Inflammatory macrophage treated with lipopolysaccharide for 1 hour (primary cell): Measurements from ENCODE around the gene LAPTM4A.
A peak's percentile ranks its signal among the peaks of the same experiment; 100 is the strongest.

Experiments
- DNase-seq, 2 donors: peaks; one replicate each; pipeline ENCODE4 v3.0.0-alpha.2; 2020 to 2022

The LAPTM4A gene

DNA sequence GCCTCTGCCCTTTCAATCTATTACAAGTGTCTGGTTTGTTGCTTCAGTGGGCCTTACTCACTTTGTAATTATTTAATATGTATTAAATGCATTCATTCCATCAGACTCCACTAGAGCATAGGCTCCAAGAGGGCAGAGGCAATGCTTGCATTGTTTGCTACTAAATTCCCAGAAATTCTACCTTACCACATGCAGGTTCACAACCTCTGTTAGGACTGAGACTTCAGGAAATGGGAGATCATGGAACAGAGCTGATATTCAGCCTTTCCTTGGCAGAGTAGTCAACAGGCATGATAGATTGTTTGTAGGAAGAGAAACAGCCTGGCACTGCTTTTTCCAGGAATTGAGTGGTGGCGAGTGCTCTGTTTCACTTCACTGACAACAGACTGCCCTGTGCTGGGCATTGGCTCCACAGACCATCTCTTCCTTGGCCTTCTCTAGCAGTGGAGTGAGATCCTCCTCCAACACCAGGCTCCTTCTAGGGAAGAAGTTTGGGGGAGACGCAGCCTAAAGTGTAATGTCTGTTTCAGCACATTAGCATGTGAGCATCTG lies 32.8 kb downstream of the LAPTM4A start:
- no peak for DNase-seq

GRCh38 chr2:20016346-20016745 lies 35.1 kb downstream of the LAPTM4A start:
- DNase-seq, result no peak

DNA sequence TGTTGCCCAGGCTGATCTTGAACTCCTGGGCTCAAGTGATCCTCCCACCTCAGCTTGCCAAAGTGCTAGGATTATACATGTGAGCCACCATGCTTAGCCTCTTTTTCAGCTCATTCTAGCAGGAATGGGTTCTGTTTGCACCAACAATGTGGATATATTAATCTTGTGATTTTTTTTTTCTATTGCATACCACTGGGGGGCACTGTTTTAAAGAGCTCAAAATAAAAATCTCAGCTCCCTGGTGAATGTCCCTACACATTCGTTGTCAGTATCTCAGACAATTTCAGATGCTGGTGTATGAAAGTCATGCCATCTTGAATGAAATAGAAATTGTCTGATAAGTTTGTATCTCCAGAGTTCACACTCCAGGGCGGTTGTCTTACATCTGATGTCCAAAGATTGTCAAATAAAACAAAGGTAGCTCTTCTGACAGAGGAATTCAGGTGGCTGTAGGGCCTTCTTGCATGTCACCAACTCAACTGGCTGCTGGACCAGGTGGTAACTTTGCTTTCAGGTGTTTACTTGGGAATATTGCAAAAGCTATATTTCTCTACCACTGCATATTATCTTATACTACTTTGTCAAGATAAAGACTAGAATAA lies 35.8 kb downstream of the LAPTM4A start:
- peak; percentile 19 to 46 for DNase-seq

DNA sequence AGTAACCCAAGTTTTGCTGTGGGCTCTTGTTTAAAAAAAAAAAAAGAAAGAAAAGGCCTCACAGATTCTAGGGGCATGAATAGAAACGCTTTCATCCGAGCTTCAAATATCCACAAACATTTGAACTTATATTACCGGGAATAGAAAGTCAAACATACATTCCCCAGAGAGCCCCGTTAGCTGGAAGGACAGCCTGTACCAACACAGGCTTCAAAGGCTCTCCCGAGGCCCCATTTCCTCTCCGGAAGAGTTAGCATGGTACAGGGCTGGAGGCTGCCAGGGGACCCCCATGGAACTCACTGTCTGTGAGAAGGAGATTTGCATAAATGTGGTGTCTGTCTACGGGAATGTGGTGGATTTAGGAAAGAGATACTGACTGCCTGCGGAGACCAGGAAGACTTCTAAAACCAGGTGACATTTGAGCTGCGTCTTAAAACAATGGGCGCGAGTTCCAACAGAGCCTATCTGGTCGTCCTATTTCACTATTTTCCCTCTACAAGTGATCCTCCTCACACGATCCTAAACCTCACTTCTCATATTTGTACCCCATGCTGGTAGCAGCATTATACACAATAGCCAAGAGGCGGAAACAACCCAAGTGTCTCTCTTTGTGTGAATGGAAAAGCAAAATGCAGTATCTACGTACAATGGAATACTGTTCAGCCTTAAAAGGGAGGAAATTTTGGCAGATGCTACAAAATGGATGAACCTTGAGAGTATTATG lies 38.1 kb downstream of the LAPTM4A start:
- no peak for DNase-seq

DNA sequence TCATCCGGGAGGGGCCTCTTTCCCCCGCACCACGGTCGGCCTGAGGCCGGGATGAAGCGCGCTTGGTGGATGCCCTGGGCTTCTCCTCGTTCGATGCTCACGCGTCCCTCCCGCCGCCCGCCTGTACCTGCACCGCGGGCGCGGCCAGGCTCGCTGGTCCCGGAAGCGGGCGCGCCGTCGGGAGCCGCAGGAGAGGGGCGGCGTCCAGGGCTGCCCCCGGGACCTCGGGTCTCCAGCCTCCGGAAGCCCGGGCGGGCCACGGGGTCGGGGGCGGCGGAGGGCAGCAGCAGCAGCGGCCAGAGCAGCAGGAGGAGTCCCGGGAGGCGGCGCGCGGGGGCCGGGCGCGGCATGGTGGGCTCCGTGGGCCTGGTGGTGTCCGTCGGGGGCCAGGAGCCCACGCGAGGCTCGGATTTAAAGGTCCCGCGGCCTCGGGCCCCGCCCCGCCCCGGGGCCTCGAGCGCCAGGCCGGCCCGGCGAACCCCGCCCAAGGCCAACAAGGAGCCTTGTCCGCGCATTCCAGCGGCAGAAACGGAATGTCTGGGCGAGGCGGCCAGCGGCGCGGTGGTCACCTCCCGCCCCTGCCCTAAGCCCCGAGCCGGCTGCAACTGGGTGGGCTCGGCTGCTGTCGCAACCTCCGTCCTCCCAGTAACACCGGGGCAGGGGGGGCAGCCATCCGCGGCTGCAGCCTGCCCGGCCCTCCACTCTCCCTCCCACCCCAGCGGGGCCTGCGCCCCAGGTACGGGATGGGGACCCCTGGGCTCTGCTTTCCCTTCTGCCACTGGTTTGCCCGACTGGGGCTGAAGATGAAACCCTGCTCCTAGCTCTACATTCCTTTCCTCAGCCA lies 38.9 kb downstream of the LAPTM4A start, which contains the start of gene MATN3:
Gene MATN3 (minus strand): TSS at position 387 of the 844 bp plus-strand sequence. CDS start 37 bp downstream, at position 350.
- no peak for DNase-seq

DNA sequence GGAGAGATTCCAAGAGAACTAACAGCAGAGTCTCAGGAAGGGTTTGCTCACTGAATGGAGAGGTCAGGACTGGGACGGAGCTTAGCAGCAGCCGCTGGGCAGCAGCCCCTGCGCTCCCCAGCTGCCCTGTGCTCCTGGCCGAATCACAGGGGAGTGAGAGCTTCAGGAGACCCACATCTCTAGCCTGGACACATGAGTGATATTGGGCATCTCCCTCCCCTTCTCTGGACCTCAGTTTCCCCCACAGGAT lies 39.5 kb downstream of the LAPTM4A start:
- no peak for DNase-seq

GRCh38 chr2:20011276-20012031 lies 40.0 kb downstream of the LAPTM4A start:
- no peak for DNase-seq

DNA sequence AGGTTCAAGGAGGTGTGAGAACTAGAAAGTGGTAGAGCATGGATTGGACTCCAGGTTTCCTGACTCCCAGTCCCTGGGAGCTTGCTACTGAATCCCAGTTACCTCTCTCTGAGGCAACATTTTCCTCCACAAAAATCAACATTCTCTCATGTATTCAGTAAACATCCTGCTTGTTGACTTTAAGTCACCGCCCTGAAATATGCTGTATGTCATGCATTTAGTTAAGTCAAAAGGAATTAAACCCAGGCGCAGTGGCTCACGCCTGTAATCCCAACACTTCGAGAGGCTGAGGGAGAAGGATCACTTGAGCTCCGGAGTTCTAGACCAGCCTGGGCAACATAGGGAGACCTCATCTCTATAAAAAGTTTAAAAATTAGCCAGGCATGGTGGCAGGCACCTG lies 42.7 kb downstream of the LAPTM4A start:
- no peak for DNase-seq

GRCh38 chr2:20005891-20006470 lies 45.4 kb downstream of the LAPTM4A start:
- DNase-seq, result no peak

GRCh38 chr2:20005067-20005627 lies 46.3 kb downstream of the LAPTM4A start:
- DNase-seq, result no peak

- no peak for DNase-seq
Observed at GRCh38 chr2:20001361-20001863, 50.0 kb downstream of the LAPTM4A start.

GRCh38 chr2:19993731-19994130 lies 57.7 kb downstream of the LAPTM4A start:
- no peak for DNase-seq

- no peak for DNase-seq
Observed at GRCh38 chr2:19991895-19992294, 59.5 kb downstream of the LAPTM4A start.

- DNase-seq, result no peak
Observed at GRCh38 chr2:19990416-19990728, 61.1 kb downstream of the LAPTM4A start.

- peak; percentile 83 to 93 for DNase-seq
Observed at GRCh38 chr2:19989667-19990415, 61.6 kb downstream of the LAPTM4A start, which contains the start of gene WDR35. TSS of gene WDR35 (minus strand) at chr2:19990105. CDS start at chr2:19990015, 90 bp downstream.

GRCh38 chr2:19989342-19989666 lies 62.1 kb downstream of the LAPTM4A start:
- DNase-seq, result no peak

- DNase-seq, result no peak
Observed at GRCh38 chr2:19988600-19988999, 62.8 kb downstream of the LAPTM4A start.

DNA sequence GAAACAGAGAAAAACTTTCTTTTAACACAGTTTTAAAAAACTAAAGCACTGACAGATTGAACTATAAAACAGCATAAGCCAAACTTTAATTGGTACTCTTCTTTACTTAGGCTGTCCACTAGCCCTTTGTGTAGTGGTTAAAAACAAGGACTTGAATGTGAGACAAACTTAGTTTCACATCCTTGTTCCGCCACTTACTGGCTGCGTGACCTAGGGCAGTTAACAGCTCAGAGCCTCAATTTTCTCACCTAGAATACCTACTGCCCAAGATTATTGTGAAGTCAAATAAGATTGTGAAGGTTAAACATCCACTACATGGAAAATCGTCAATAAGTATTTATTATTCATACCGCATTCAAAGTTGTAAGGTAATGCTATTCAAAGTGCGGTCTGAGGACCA lies 63.5 kb downstream of the LAPTM4A start:
- peak in 1 of 2 donors; percentile 7 for DNase-seq
